Loucy (cell line): ENCODE results near the gene CDR2L.

ENCODE experiments used
- H2AFZ ChIP-seq: fragments of 200-600 bp; sonication (generic); 2 replicates; pipeline ENCODE4 v1.6.0; 2016; ENCODE audit warnings: antibody characterized with exemption, mild to moderate bottlenecking, low read length, moderate library complexity
- H3F3A ChIP-seq: fragments of 200-600 bp; 2 replicates; pipeline ENCODE4 v1.6.0; 2016; ENCODE audit warnings: antibody characterized with exemption, low read depth, mild to moderate bottlenecking
- H3K27me3 ChIP-seq: fragments of 200-600 bp; sonication (generic); 2 replicates; pipeline ENCODE4 v1.6.1; 2014; ENCODE audit warnings: low read length, mild to moderate bottlenecking; ENCODE audit not compliant: insufficient read depth, poor library complexity, severe bottlenecking
- H3K36me3 ChIP-seq: fragments of 200-600 bp; sonication (generic); 2 replicates; pipeline ENCODE4 v1.6.1; 2016; ENCODE audit warnings: low read length; ENCODE audit not compliant: insufficient read depth
- H3K4me1 ChIP-seq: fragments of 200-600 bp; sonication (generic); 2 replicates; pipeline ENCODE4 v1.5.1; 2014; ENCODE audit warnings: low read length, mild to moderate bottlenecking; ENCODE audit not compliant: insufficient read depth, poor library complexity, severe bottlenecking
- H3K4me2 ChIP-seq: fragments of 200-600 bp; sonication (generic); 2 replicates; pipeline ENCODE4 v1.6.0; 2014; ENCODE audit warnings: antibody characterized with exemption, low read length, low read depth, mild to moderate bottlenecking; ENCODE audit not compliant: poor library complexity, severe bottlenecking
- H3K4me3 ChIP-seq: fragments of 200-600 bp; sonication (generic); 2 replicates; pipeline ENCODE4 v1.5.1; 2014; ENCODE audit warnings: low read length, mild to moderate bottlenecking, mixed read lengths; ENCODE audit not compliant: poor library complexity, severe bottlenecking
- H3K79me2 ChIP-seq: fragments of 200-600 bp; sonication (generic); 2 replicates; pipeline ENCODE4 v1.6.1; 2014; ENCODE audit warnings: low read length; ENCODE audit not compliant: insufficient read depth
- H3K9ac ChIP-seq: fragments of 200-600 bp; sonication (generic); 2 replicates; pipeline ENCODE4 v1.6.0; 2014; ENCODE audit warnings: mild to moderate bottlenecking, low read depth, low read length, moderate library complexity; ENCODE audit not compliant: poor library complexity, severe bottlenecking
- H3K9me2 ChIP-seq: fragments of 200-600 bp; sonication (generic); replicated peaks from 2 replicates; pipeline ENCODE4 v1.6.1; 2016; ENCODE audit warnings: low read depth, low read length, mixed read lengths
- H3K9me3 ChIP-seq: fragments of 200-600 bp; sonication (generic); 2 replicates; pipeline ENCODE4 v1.6.1; 2014; ENCODE audit warnings: mild to moderate bottlenecking, antibody characterized with exemption, low read length, low read depth; ENCODE audit not compliant: insufficient read depth
- H4K20me1 ChIP-seq: fragments of 200-600 bp; sonication (generic); 2 replicates; pipeline ENCODE4 v1.6.0; 2014; ENCODE audit warnings: antibody characterized with exemption, low read length, mild to moderate bottlenecking; ENCODE audit not compliant: insufficient read depth, poor library complexity, severe bottlenecking
- CTCF ChIP-seq: fragments of 200-600 bp; sonication (generic); conservative IDR thresholded peaks from 2 replicates; pipeline ENCODE4 v1.5.1; 2014; ENCODE audit warnings: mild to moderate bottlenecking, antibody characterized with exemption, low read length
- EZH2phosphoT487 ChIP-seq: fragments of 200-600 bp; IDR thresholded peaks from 2 replicates; pipeline ENCODE4 v1.6.1; 2018; ENCODE audit warnings: antibody characterized with exemption, mild to moderate bottlenecking, moderate library complexity, borderline replicate concordance

The CDR2L gene

DNA sequence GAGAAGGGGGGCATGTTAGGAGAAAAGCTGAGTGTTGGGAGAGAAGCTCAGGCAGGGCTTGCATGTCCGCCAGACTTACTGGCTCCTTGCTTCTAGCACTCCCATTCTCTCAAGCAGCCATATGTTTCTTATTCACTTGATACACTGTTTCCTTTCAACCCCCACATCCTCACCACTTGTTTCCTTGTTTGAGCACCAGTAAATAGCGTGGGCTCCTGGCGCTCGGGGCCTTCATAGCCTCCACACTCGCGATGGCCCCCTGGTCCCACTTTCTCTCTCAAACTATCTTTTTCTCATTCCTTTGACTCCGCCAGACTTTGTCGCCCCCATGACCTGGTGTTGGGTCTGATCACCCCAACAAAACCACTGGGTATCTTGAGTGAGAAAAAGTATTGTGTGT is 42.7 kb downstream of the CDR2L start:
- no peaks in the 10 kb centered on the region for H3K9me2 ChIP-seq
- H2AFZ ChIP-seq, result no peak overlapping the region
- no peaks in the 10 kb centered on the region for H4K20me1 ChIP-seq
- H3K9me3 ChIP-seq, result no peaks in the 10 kb centered on the region; the same call in 1 of the 2 replicates
- H3K4me3 ChIP-seq, result no peak overlapping the region
- H3K4me2 ChIP-seq, result no peak overlapping the region
- no peak overlapping the region for H3K9ac ChIP-seq
- TF ChIP-seq CTCF, result no peak
- H3F3A ChIP-seq, result peaks cover 4% of the 10 kb centered on the region; the same call in 1 of the 2 replicates
- H3K4me1 ChIP-seq, result peaks cover 23% of the 10 kb centered on the region
- H3K79me2 ChIP-seq, result no peaks in the 10 kb centered on the region
- H3K36me3 ChIP-seq, result no peaks in the 10 kb centered on the region
- no peaks in the 10 kb centered on the region for H3K27me3 ChIP-seq

DNA sequence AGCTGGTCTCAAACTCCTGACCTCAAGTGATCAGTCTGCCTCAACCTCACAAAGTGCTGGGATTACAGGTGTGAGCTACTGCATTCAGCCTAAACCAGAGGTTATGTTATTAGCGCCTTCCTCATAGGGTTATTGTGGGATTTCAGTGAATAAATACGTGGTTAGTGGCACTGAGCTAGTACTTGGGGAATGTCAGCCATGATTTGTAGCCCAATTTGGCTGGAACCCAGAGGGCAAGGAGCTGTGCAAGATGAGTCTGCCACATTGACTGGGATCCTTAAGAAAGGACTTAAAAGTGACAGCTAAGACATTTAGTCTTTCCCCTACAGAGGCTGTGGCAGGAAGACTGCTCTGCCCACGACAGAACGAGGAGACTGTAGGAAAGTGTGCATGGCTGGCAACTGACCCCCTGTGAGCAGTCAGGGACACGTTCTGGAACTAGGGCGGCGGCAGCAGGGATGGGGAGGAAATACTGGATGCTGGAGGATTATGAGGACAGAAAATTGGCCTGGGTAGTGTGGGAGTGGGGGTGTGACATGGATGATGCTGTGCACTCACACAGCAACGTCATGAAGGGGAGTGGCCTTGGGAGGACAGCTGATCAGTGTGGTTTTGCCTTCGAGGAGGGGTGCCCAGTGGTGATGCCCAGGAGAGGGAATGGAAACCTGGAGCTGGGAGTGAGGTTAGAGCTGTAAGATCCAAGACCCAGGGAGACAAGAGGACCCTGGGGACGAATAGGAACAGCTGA is 44.7 kb downstream of the CDR2L start:
- Histone ChIP-seq H3K9me2 (no peaks in the 10 kb centered on the region), H3K4me1 (peaks cover 16% of the 10 kb centered on the region), H3F3A (peaks cover 4% of the 10 kb centered on the region; the same call in 1 of the 2 replicates), H3K9ac (peak overlapping the region; percentile 94), H3K36me3 (no peaks in the 10 kb centered on the region), H3K9me3 (no peaks in the 10 kb centered on the region; the same call in 1 of the 2 replicates), H3K79me2 (no peaks in the 10 kb centered on the region), H3K27me3 (no peaks in the 10 kb centered on the region), H4K20me1 (no peaks in the 10 kb centered on the region), H3K4me2 (peak overlapping the region; percentile 92), H2AFZ (peak overlapping the region; percentile 92), H3K4me3 (peak overlapping the region; percentile 88)
- TF ChIP-seq EZH2phosphoT487 (no peak), CTCF (no peak)

DNA sequence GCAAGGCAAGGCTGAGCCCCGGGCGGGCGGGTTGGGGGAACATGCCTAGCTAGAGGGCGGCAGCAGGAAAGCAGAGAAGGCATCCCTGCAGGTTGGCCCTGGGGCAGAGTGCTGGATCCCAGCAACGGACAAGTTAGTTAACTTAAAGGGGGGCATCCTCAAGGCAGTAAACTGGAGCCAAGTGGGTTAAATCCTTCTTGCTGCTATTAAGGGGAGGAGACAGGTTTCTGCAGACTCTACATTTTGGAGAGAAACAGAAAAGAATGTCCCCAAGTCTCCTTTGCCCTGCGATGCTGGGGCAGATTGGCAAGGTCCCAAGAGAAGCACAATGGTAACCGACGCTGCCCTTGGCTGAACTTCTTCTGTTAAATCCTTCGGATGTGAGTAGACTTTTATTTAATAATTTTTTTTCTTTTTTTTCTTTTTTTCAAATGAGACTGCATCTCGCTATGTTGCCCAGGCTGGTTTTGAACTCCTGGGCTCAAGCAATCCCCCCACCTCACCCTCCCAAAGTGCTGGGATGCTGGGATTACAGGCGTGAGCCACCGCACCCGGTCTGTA is 45.4 kb downstream of the CDR2L start:
- Histone ChIP-seq H3K4me1 (peaks cover 16% of the 10 kb centered on the region), H3K79me2 (no peaks in the 10 kb centered on the region), H3F3A (peaks cover 4% of the 10 kb centered on the region; the same call in 1 of the 2 replicates), H3K9ac (peak overlapping the region; percentile 94), H3K27me3 (no peaks in the 10 kb centered on the region), H3K4me2 (peak overlapping the region; percentile 92), H3K9me2 (no peaks in the 10 kb centered on the region), H3K9me3 (no peaks in the 10 kb centered on the region; the same call in 1 of the 2 replicates), H2AFZ (peak overlapping the region; percentile 92), H4K20me1 (no peaks in the 10 kb centered on the region), H3K36me3 (no peaks in the 10 kb centered on the region), H3K4me3 (peak overlapping the region; percentile 88)
- TF ChIP-seq CTCF (no peak), EZH2phosphoT487 (no peak)
